H9 (cell line): ENCODE data around the gene BEND7. TPM values are rescaled to one million over a fixed set of nuclear protein-coding genes. Genes with fewer than 3 reads are reported as not detected.

Experiments used
- DNase-seq: peaks from one replicate; pipeline ENCODE4 v3.0.0-alpha.2; 2017
- H2AFZ ChIP-seq: one replicate; pipeline ENCODE4 v1.6.1; 2013; ENCODE audit warnings: mild to moderate bottlenecking, low read length, control low read depth, moderate library complexity
- H2AK5ac ChIP-seq: 2 replicates; pipeline ENCODE4 v1.6.1; 2013; ENCODE audit warnings: low read length, control low read depth, mixed read lengths; ENCODE audit not compliant: insufficient read length
- H2BK120ac ChIP-seq: one replicate; pipeline ENCODE4 v1.6.1; 2013; ENCODE audit warnings: low read depth, mild to moderate bottlenecking, low read length, control low read depth, inconsistent platforms; ENCODE audit not compliant: poor library complexity, severe bottlenecking
- H2BK12ac ChIP-seq: 2 replicates; pipeline ENCODE4 v1.6.1; 2013; ENCODE audit warnings: low read length, control low read depth, mixed read lengths, low read depth; ENCODE audit not compliant: insufficient read length
- H2BK15ac ChIP-seq: 2 replicates; pipeline ENCODE4 v1.6.1; 2013; ENCODE audit warnings: low read depth, low read length, control low read depth
- H2BK20ac ChIP-seq: one replicate; pipeline ENCODE4 v1.6.1; 2013; ENCODE audit warnings: low read depth, mild to moderate bottlenecking, low read length, control low read depth, inconsistent platforms; ENCODE audit not compliant: poor library complexity, severe bottlenecking
- H2BK5ac ChIP-seq: 2 replicates; pipeline ENCODE4 v1.6.1; 2013; ENCODE audit warnings: low read length, control low read depth, mixed read lengths; ENCODE audit not compliant: insufficient read length
- H3K14ac ChIP-seq: 2 replicates; pipeline ENCODE4 v1.6.1; 2013; ENCODE audit warnings: low read length, control low read depth; ENCODE audit not compliant: insufficient read depth
- H3K18ac ChIP-seq: 2 replicates; pipeline ENCODE4 v1.6.1; 2013; ENCODE audit warnings: low read depth, mild to moderate bottlenecking, mixed read lengths, low read length, control low read depth; ENCODE audit not compliant: insufficient read length
- H3K23ac ChIP-seq: 2 replicates; pipeline ENCODE4 v1.6.1; 2013; ENCODE audit warnings: low read length, control low read depth, mixed read lengths, low read depth; ENCODE audit not compliant: insufficient read length
- H3K23me2 ChIP-seq: 2 replicates; pipeline ENCODE4 v1.6.1; 2013; ENCODE audit warnings: low read depth, mild to moderate bottlenecking, mixed read lengths, low read length, control low read depth; ENCODE audit not compliant: insufficient read length, poor library complexity, severe bottlenecking
- H3K27ac ChIP-seq: 2 replicates; pipeline ENCODE4 v1.5.1; 2013; ENCODE audit warnings: low read length, control low read depth, mixed read lengths, low read depth; ENCODE audit not compliant: insufficient read length
- H3K27me3 ChIP-seq: 2 replicates; pipeline ENCODE4 v1.6.1; 2013; ENCODE audit warnings: low read length, control low read depth, inconsistent platforms; ENCODE audit not compliant: insufficient read depth
- H3K4ac ChIP-seq: 2 replicates; pipeline ENCODE4 v1.6.1; 2013; ENCODE audit warnings: low read depth, mild to moderate bottlenecking, control low read depth, inconsistent platforms, low read length, moderate library complexity
- H3K4me1 ChIP-seq: 2 replicates; pipeline ENCODE4 v1.6.1; 2013; ENCODE audit warnings: low read length, control low read depth, inconsistent platforms; ENCODE audit not compliant: insufficient read depth
- H3K4me2 ChIP-seq: 2 replicates; pipeline ENCODE4 v1.6.1; 2013; ENCODE audit warnings: low read length, control low read depth, mixed read lengths; ENCODE audit not compliant: insufficient read length, insufficient read depth
- H3K56ac ChIP-seq: 2 replicates; pipeline ENCODE4 v1.6.1; 2013; ENCODE audit warnings: low read depth, mild to moderate bottlenecking, mixed read lengths, low read length, control low read depth; ENCODE audit not compliant: insufficient read length
- H3K79me1 ChIP-seq: 2 replicates; pipeline ENCODE4 v1.6.1; 2013; ENCODE audit warnings: low read depth, mild to moderate bottlenecking, moderate library complexity, low read length, control low read depth, inconsistent platforms; ENCODE audit not compliant: insufficient read depth, poor library complexity, severe bottlenecking
- H3K79me2 ChIP-seq: 2 replicates; pipeline ENCODE4 v1.6.1; 2013; ENCODE audit warnings: low read length, control low read depth, inconsistent platforms; ENCODE audit not compliant: insufficient read depth
- H3K9ac ChIP-seq: 2 replicates; pipeline ENCODE4 v1.6.1; 2013; ENCODE audit warnings: low read length, control low read depth, mixed read lengths; ENCODE audit not compliant: insufficient read length; ENCODE audit errors: extremely low read depth
- H3K9me3 ChIP-seq: one replicate; pipeline ENCODE4 v1.6.1; 2013; ENCODE audit warnings: low read depth, low read length, inconsistent platforms; ENCODE audit not compliant: control insufficient read depth
- H3T11ph ChIP-seq: one replicate; pipeline ENCODE4 v1.6.1; 2013; ENCODE audit warnings: mild to moderate bottlenecking, low read length, control low read depth, inconsistent platforms
- H4K20me1 ChIP-seq: one replicate; pipeline ENCODE4 v1.6.1; 2013; ENCODE audit not compliant: control insufficient read depth, insufficient read length, insufficient read depth
- H4K5ac ChIP-seq: 2 replicates; pipeline ENCODE4 v1.6.1; 2013; ENCODE audit warnings: low read depth, mild to moderate bottlenecking, mixed read lengths, low read length, control low read depth; ENCODE audit not compliant: insufficient read length
- H4K8ac ChIP-seq: replicated peaks from 2 replicates; pipeline ENCODE4 v1.6.1; 2013; ENCODE audit warnings: low read length, control low read depth, mixed read lengths, low read depth; ENCODE audit not compliant: insufficient read length
- H4K91ac ChIP-seq: 2 replicates; pipeline ENCODE4 v1.6.1; 2013; ENCODE audit warnings: low read depth, mild to moderate bottlenecking, moderate library complexity, mixed read lengths, low read length, control low read depth; ENCODE audit not compliant: insufficient read length
- H3K27ac Mint-ChIP-seq, 3 experiments: 2 replicates in 2 of 3; 3 replicates in 1 of 3; pipeline ENCODE4 v1.8.0; 2020 to 2021; ENCODE audit warnings: mixed read lengths in 3 of 3, mild to moderate bottlenecking in 1 of 3, moderate library complexity in 1 of 3
- H3K27me3 Mint-ChIP-seq: 2 replicates; pipeline ENCODE4 v1.8.0; 2021; ENCODE audit warnings: low read depth, mild to moderate bottlenecking, moderate library complexity, mixed read lengths
- H3K36me3 Mint-ChIP-seq, 3 experiments: 2 replicates in 2 of 3; 3 replicates in 1 of 3; pipeline ENCODE4 v1.8.0; 2020 to 2021; ENCODE audit warnings: low read depth in 3 of 3, mixed read lengths in 3 of 3; ENCODE audit not compliant: insufficient read depth in 1 of 3
- H3K4me1 Mint-ChIP-seq, 2 experiments: 2 replicates each; pipeline ENCODE4 v1.8.0; 2020; ENCODE audit warnings: mixed read lengths in 2 of 2
- H3K4me3 Mint-ChIP-seq, 2 experiments: 2 replicates in 1 of 2; 3 replicates in 1 of 2; pipeline ENCODE4 v1.8.0; 2020 to 2021; ENCODE audit warnings: mild to moderate bottlenecking in 2 of 2, mixed read lengths in 2 of 2, moderate library complexity in 1 of 2
- H3K9me3 Mint-ChIP-seq, 2 experiments: 2 replicates in 1 of 2; 3 replicates in 1 of 2; pipeline ENCODE4 v1.8.0; 2020; ENCODE audit warnings: mild to moderate bottlenecking in 2 of 2, mixed read lengths in 2 of 2, moderate library complexity in 1 of 2
- CTCF ChIP-seq: fragments of 200-600 bp; sonication (generic); conservative IDR thresholded peaks from 3 replicates; pipeline ENCODE4 v1.8.0; 2021; ENCODE audit warnings: antibody characterized with exemption, mild to moderate bottlenecking
- WGBS: extraction: QIAGEN DNeasy Blood & Tissue Kit; methylation state at CpG from one replicate; pipeline ENCODE4 v1.1.7; 2013; ENCODE audit warnings: missing lambda C conversion rate, low lambda C conversion rate, mixed read lengths; ENCODE audit not compliant: insufficient read length; ENCODE audit errors: extremely low coverage; 5-methylcytosine and 5-hydroxymethylcytosine counted together
- total RNA-seq: library from RNA; stranded (reverse); gene quantifications from 2 replicates; pipeline ENCODE4 v1.2.1, GENCODE V29; 2021

BEND7 gene
- total RNA-seq, 1 experiment from 2014 or later: 17.7 TPM

DNA sequence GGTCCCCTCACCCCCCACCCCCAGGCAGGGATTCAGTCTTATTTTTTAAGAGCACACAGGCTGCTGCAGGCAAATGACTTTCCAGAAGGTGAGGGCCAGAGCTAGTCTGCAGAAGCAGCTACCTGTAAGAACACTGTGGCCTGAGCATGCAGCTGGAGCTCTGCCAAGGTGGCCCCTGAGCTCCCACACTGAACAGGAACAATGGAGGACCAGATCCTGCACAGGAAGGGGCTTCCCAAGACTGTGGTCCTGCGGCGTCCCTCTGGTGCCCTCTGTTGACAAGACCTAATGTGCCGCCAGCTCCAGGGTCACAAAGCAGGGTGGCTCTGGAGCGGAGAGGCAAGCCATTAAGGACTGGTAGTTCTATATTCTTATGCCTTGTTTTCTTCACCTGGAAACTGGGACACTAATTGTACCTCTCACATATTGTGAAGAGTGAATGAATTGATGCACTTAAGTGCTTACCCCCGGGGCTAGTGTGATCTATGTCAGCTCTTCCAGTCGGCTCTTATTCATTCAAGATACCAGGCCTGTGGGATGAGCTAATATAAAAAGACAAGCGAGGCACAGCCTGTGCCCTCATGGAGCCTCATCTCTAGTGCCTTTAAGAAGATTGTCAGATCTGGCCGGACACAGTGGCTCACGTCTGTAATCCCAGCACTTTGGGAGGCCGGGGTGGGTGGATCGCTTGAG is 8.0 kb upstream of the BEND7 start:
- Histone ChIP-seq H3K56ac (no peak overlapping the region), H3K23me2 (no peaks in the 10 kb centered on the region), H3K9me3 (no peaks in the 10 kb centered on the region), H3K23ac (no peak overlapping the region), H3K27ac (no peak overlapping the region), H2AFZ (no peak overlapping the region), H4K20me1 (no peaks in the 10 kb centered on the region), H3T11ph (no peak overlapping the region), H3K79me2 (no peaks in the 10 kb centered on the region), H3K14ac (no peak overlapping the region), H3K27me3 (no peaks in the 10 kb centered on the region), H2BK20ac (no peak overlapping the region), H3K9ac (no peak overlapping the region), H4K5ac (no peak overlapping the region), H4K8ac (no peak overlapping the region), H2AK5ac (no peak overlapping the region), H2BK12ac (no peak overlapping the region), H3K4ac (no peak overlapping the region), H3K79me1 (no peaks in the 10 kb centered on the region), H3K4me1 (no peaks in the 10 kb centered on the region), H3K18ac (no peak overlapping the region), H2BK120ac (no peak overlapping the region), H2BK5ac (no peak overlapping the region), H3K4me2 (no peak overlapping the region), H4K91ac (no peak overlapping the region), H2BK15ac (no peak overlapping the region)
- H3K36me3 Mint-ChIP-seq: peaks cover 0 to 5% (median 1%) of the 10 kb centered on the region in 3 experiments; a peak in 2 of 7 replicates
- peak; percentile 90 for TF ChIP-seq CTCF
- H3K9me3 Mint-ChIP-seq: peaks cover 2 to 4% of the 10 kb centered on the region in 2 experiments; a peak in 3 of 5 replicates
- H3K27ac Mint-ChIP-seq: peak overlapping the region in 1 of 3 experiments; percentile 84; a peak in 1 of 7 replicates
- H3K4me3 Mint-ChIP-seq: peak overlapping the region in 1 of 2 experiments; percentile 26; a peak in 1 of 5 replicates
- DNase-seq: peak; percentile 90
- no CpG with 5 or more reads among the region's 11 CpGs for WGBS
- H3K4me1 Mint-ChIP-seq: peaks cover 12% of the 10 kb centered on the region in 2 experiments
- H3K27me3 Mint-ChIP-seq: peaks cover 3% of the 10 kb centered on the region; the same call in 1 of the 2 replicates
